CD4-positive, alpha-beta T cell (primary cell): Measurements from ENCODE around the gene KIF26B. TPM values are rescaled to one million over a fixed set of nuclear protein-coding genes. Genes with fewer than 3 reads are reported as not detected.

Source experiments
- ATAC-seq: fragments of 200-7000 bp; cut with Tn5 transposase; one replicate; pipeline ENCODE4 v1.10.0; 2022; ENCODE audit warnings: mild to moderate bottlenecking; ENCODE audit not compliant: poor library complexity
- CTCF ChIA-PET: fragments of 350-600 bp; sonication (Branson Sonifier 250); formaldehyde crosslinking; loops from one replicate; lab custom pipeline; 2021; ENCODE audit warnings: antibody characterized with exemption, inconsistent platforms; lab: Charles Lee
- POLR2A ChIA-PET: fragments of 350-600 bp; sonication (Branson Sonifier 250); formaldehyde crosslinking; loops from one replicate; lab custom pipeline; 2021; ENCODE audit warnings: antibody characterized with exemption, inconsistent platforms; lab: Charles Lee
- DNase-seq, 14 experiments: peaks; one replicate each; pipeline ENCODE4 v3.0.0-alpha.2; 2013 to 2020; ENCODE audit warnings: mixed read lengths in 2 of 14
- H3K27ac ChIP-seq, 2 donors: one replicate each; pipeline versions ENCODE4 v1.5.1 to v1.7.0; 2013; ENCODE audit warnings: low read length in 2 of 2, low read depth in 1 of 2, mild to moderate bottlenecking in 1 of 2
- H3K27me3 ChIP-seq, 2 experiments: 1 replicate in 1 of 2; 2 replicates in 1 of 2; pipeline versions ENCODE4 v1.6.1 to v1.7.0; 2013; ENCODE audit warnings: low read length in 2 of 2, control low read depth in 1 of 2, mild to moderate bottlenecking in 1 of 2, moderate library complexity in 1 of 2; ENCODE audit not compliant: insufficient read depth in 2 of 2, control insufficient read depth in 1 of 2
- H3K36me3 ChIP-seq: one replicate; pipeline ENCODE4 v1.6.1; 2013; ENCODE audit warnings: low read length, control low read depth; ENCODE audit not compliant: insufficient read depth
- H3K4me1 ChIP-seq: one replicate; pipeline ENCODE4 v1.6.1; 2013; ENCODE audit warnings: low read length, control low read depth; ENCODE audit not compliant: insufficient read depth
- H3K4me3 ChIP-seq: one replicate; pipeline ENCODE4 v1.5.1; 2013; ENCODE audit warnings: mild to moderate bottlenecking, low read length, moderate library complexity
- H3K9me3 ChIP-seq, 2 experiments: 1 replicate in 1 of 2; 2 replicates in 1 of 2; pipeline versions ENCODE4 v1.6.1 to v1.7.0; 2013; ENCODE audit warnings: low read length in 2 of 2, mild to moderate bottlenecking in 2 of 2, control low read depth in 1 of 2, moderate library complexity in 1 of 2; ENCODE audit not compliant: control insufficient read depth in 1 of 2, insufficient read depth in 1 of 2
- H3K27ac Mint-ChIP-seq: one replicate; pipeline ENCODE4 v1.8.0; 2020; ENCODE audit warnings: mixed read lengths
- H3K27me3 Mint-ChIP-seq: one replicate; pipeline ENCODE4 v1.8.0; 2021; ENCODE audit warnings: mixed read lengths
- H3K36me3 Mint-ChIP-seq: one replicate; pipeline ENCODE4 v1.8.0; 2021; ENCODE audit warnings: low read depth, mixed read lengths
- H3K4me1 Mint-ChIP-seq: one replicate; pipeline ENCODE4 v1.8.0; 2021; ENCODE audit warnings: low read depth, mixed read lengths
- H3K4me3 Mint-ChIP-seq: one replicate; pipeline ENCODE4 v1.8.0; 2020; ENCODE audit warnings: mild to moderate bottlenecking, mixed read lengths
- H3K9me3 Mint-ChIP-seq: one replicate; pipeline ENCODE4 v1.8.0; 2020; ENCODE audit warnings: mixed read lengths
- CTCF ChIP-seq: fragments of 200-600 bp; IDR thresholded peaks from one replicate; pipeline ENCODE4 v1.8.0; 2022; ENCODE audit warnings: antibody characterized with exemption, mild to moderate bottlenecking
- intact Hi-C, 2 experiments: fragments of 100-400 bp; cut with DNase I in 1 of 2; cut with micrococcal nuclease in 1 of 2; formaldehyde crosslinking; loops; one replicate each; pipeline versions ENCODE4 v1.15.1 to v1.9.0; 2023 to 2025; cut with DNase I, micrococcal nuclease
- total RNA-seq, 174 experiments: library from RNA in 2 of 174; stranded (reverse) in 2 of 174; gene quantifications; one replicate each; pipeline ENCODE4 v1.2.3 and lab custom pipeline; 2021 to 2026

KIF26B gene
- total RNA-seq, 2 experiments from 2014 or later = 0.03 TPM; not detected in 1

- Mint-ChIP-seq H3K36me3 (no peaks in the 10 kb centered on the region), H3K27ac (no peak overlapping the region), H3K9me3 (no peaks in the 10 kb centered on the region), H3K27me3 (no peaks in the 10 kb centered on the region), H3K4me1 (no peaks in the 10 kb centered on the region), H3K4me3 (no peak overlapping the region)
- Histone ChIP-seq H3K27me3 (no peaks in the 10 kb centered on the region), H3K9me3 (no peaks in the 10 kb centered on the region), H3K4me3 (no peak overlapping the region), H3K27ac (no peak overlapping the region), H3K36me3 (no peaks in the 10 kb centered on the region), H3K4me1 (no peaks in the 10 kb centered on the region)
- POLR2A ChIA-PET = no interaction called here
- DNase-seq = no peak
- intact Hi-C loops = no loop called here
- no peak for TF ChIP-seq CTCF
- CTCF ChIA-PET = no interaction called here
- no peak for ATAC-seq
Measured at GRCh38 chr1:245457562-245457961, 302.8 kb downstream of the KIF26B start.

DNA sequence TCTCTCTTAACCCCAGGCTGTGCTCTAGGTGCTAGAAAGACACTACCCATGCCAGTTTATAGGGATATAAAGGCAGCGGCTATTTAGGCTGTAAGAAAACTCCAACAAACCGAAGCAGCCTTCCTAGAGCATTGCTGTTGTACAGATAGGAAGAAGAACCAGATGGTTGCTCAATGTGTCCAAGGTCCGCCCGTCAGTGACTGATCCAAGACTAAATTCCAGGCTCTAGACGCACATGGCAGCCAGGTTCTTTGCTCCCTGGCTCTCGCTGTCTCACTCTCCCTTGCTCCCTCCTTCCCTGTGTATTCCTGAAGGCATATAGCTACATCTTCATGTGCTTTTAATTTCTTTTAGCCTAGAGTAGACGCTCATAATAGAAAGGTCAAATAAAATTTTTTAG lies 303.4 kb downstream of the KIF26B start:
- no peaks in the 10 kb centered on the region for H3K27me3 Mint-ChIP-seq
- no peaks in the 10 kb centered on the region for H3K9me3 Mint-ChIP-seq
- ChIA-PET POLR2A (no interaction called here), CTCF (no interaction called here)
- no peak overlapping the region for H3K27ac ChIP-seq
- intact Hi-C loops = no loop called here
- H3K4me1 ChIP-seq = no peaks in the 10 kb centered on the region
- H3K4me3 Mint-ChIP-seq = no peak overlapping the region
- no peak for TF ChIP-seq CTCF
- no peak for ATAC-seq
- no peak overlapping the region for H3K4me3 ChIP-seq
- no peaks in the 10 kb centered on the region for H3K9me3 ChIP-seq
- H3K36me3 Mint-ChIP-seq = no peaks in the 10 kb centered on the region
- no peaks in the 10 kb centered on the region for H3K27me3 ChIP-seq
- DNase-seq = no peak
- H3K36me3 ChIP-seq = no peaks in the 10 kb centered on the region
- H3K4me1 Mint-ChIP-seq = no peaks in the 10 kb centered on the region
- H3K27ac Mint-ChIP-seq = no peak overlapping the region

- Histone ChIP-seq H3K9me3 (no peaks in the 10 kb centered on the region), H3K27ac (no peak overlapping the region), H3K27me3 (no peaks in the 10 kb centered on the region), H3K36me3 (no peaks in the 10 kb centered on the region), H3K4me3 (no peak overlapping the region), H3K4me1 (no peaks in the 10 kb centered on the region)
- no peak overlapping the region for H3K4me3 Mint-ChIP-seq
- no peak for TF ChIP-seq CTCF
- DNase-seq (peak in 3 of 14 experiments; percentile 8 to 58 (median 44)), ATAC-seq (no peak)
- ChIA-PET CTCF (no interaction called here), POLR2A (no interaction called here)
- no peak overlapping the region for H3K27ac Mint-ChIP-seq
- H3K27me3 Mint-ChIP-seq = no peaks in the 10 kb centered on the region
- no peaks in the 10 kb centered on the region for H3K4me1 Mint-ChIP-seq
- H3K9me3 Mint-ChIP-seq = no peaks in the 10 kb centered on the region
- intact Hi-C loops = no loop called here
- H3K36me3 Mint-ChIP-seq = no peaks in the 10 kb centered on the region
Measured at GRCh38 chr1:245458761-245459174, 304.0 kb downstream of the KIF26B start.
